ENCODE results near the gene PDIA6. TPM values are rescaled to one million over a fixed set of nuclear protein-coding genes. Genes with fewer than 3 reads are reported as not detected.

Gene PDIA6
- total RNA-seq, 1 donor: 277 TPM

- no peak overlapping the region for H3K4me3 ChIP-seq (ENCODE audit: low read depth, low read length)
- no peak for TF ChIP-seq CTCF (IDR thresholded peaks at IDR 0.05; ENCODE audit: insufficient read depth, low read length)
- no peak for DNase-seq (ENCODE audit: low read depth)
Observed at GRCh38 chr2:10833021-10833420, 20.4 kb upstream of the PDIA6 start.

GRCh38 chr2:10832203-10832936 lies 19.8 kb upstream of the PDIA6 start:
- no peak overlapping the region for H3K4me3 ChIP-seq (ENCODE audit: low read depth, low read length)
- DNase-seq (ENCODE audit: low read depth): peak; percentile 77
- TF ChIP-seq CTCF (IDR thresholded peaks at IDR 0.05; ENCODE audit: insufficient read depth, low read length): peak; percentile 97

GRCh38 chr2:10831400-10831985 lies 18.9 kb upstream of the PDIA6 start:
- H3K4me3 ChIP-seq (ENCODE audit: low read depth, low read length): no peak overlapping the region
- DNase-seq (ENCODE audit: low read depth): no peak
- no peak for TF ChIP-seq CTCF (IDR thresholded peaks at IDR 0.05; ENCODE audit: insufficient read depth, low read length)

GRCh38 chr2:10830641-10831399 lies 18.2 kb upstream of the PDIA6 start:
- no peak for DNase-seq (ENCODE audit: low read depth)
- no peak for TF ChIP-seq CTCF (IDR thresholded peaks at IDR 0.05; ENCODE audit: insufficient read depth, low read length)

GRCh38 chr2:10830203-10830602 lies 17.6 kb upstream of the PDIA6 start:
- no peak for TF ChIP-seq CTCF (IDR thresholded peaks at IDR 0.05; ENCODE audit: insufficient read depth, low read length)
- no peak for DNase-seq (ENCODE audit: low read depth)
- no peak overlapping the region for H3K4me3 ChIP-seq (ENCODE audit: low read depth, low read length)

More at GRCh38 chr2:10830641-10831399, 18.2 kb upstream of the PDIA6 start:
- no peak overlapping the region for H3K4me3 ChIP-seq (ENCODE audit: low read depth, low read length)

- no peak overlapping the region for H3K4me3 ChIP-seq (ENCODE audit: low read depth, low read length)
- no peak for DNase-seq (ENCODE audit: low read depth)
- no peak for TF ChIP-seq CTCF (IDR thresholded peaks at IDR 0.05; ENCODE audit: insufficient read depth, low read length)
Observed at GRCh38 chr2:10829299-10829698, 16.7 kb upstream of the PDIA6 start.
